Dedifferentiated amniotic fluid mesenchymal stem cell (primary cell): Measurements from ENCODE around the gene UBR3.

Experiments
- DNase-seq: peaks from one replicate; pipeline ENCODE4 v3.0.0-alpha.2; 2016; ENCODE audit errors: extremely low spot score

The UBR3 gene

GRCh38 chr2:170002096-170002495, 174.8 kb downstream of the UBR3 start:
- DNase-seq, result no peak

- no peak for DNase-seq
Observed at GRCh38 chr2:170005702-170006101, 178.4 kb downstream of the UBR3 start.

GRCh38 chr2:170006587-170007325, 179.5 kb downstream of the UBR3 start:
- DNase-seq, result no peak

- no peak for DNase-seq
Observed at GRCh38 chr2:170009209-170009608, 182.0 kb downstream of the UBR3 start.

- DNase-seq, result no peak
Observed at GRCh38 chr2:170012773-170013172, 185.5 kb downstream of the UBR3 start.

GRCh38 chr2:170013802-170014551, 186.7 kb downstream of the UBR3 start:
- DNase-seq, result no peak

GRCh38 chr2:170014769-170015168, 187.5 kb downstream of the UBR3 start:
- no peak for DNase-seq

GRCh38 chr2:170017860-170018532, 190.7 kb downstream of the UBR3 start:
- DNase-seq, result no peak

GRCh38 chr2:170019060-170019805, 192.0 kb downstream of the UBR3 start:
- no peak for DNase-seq

- DNase-seq, result no peak
Observed at GRCh38 chr2:170020777-170021176, 193.5 kb downstream of the UBR3 start.

GRCh38 chr2:170022692-170023091, 195.4 kb downstream of the UBR3 start:
- no peak for DNase-seq

GRCh38 chr2:170024721-170025120, 197.5 kb downstream of the UBR3 start:
- no peak for DNase-seq

- no peak for DNase-seq
Observed at GRCh38 chr2:170025223-170025622, 198.0 kb downstream of the UBR3 start.

- DNase-seq, result no peak
Observed at GRCh38 chr2:170026361-170026760, 199.1 kb downstream of the UBR3 start.

- no peak for DNase-seq
Observed at GRCh38 chr2:170029551-170029950, 202.3 kb downstream of the UBR3 start.

- DNase-seq, result no peak
Observed at GRCh38 chr2:170030040-170030439, 202.8 kb downstream of the UBR3 start.

GRCh38 chr2:170031288-170031687, 204.0 kb downstream of the UBR3 start:
- no peak for DNase-seq

- no peak for DNase-seq
Observed at GRCh38 chr2:170034596-170034995, 207.3 kb downstream of the UBR3 start.

- no peak for DNase-seq
Observed at GRCh38 chr2:170038734-170039133, 211.5 kb downstream of the UBR3 start.

GRCh38 chr2:170039401-170040172, 212.3 kb downstream of the UBR3 start:
- DNase-seq, result no peak

GRCh38 chr2:170044751-170045478, 217.7 kb downstream of the UBR3 start:
- no peak for DNase-seq
